ENCODE data around the gene FOXD2. TPM values are rescaled to one million over a fixed set of nuclear protein-coding genes. Genes with fewer than 3 reads are reported as not detected.

The FOXD2 gene
- total RNA-seq, 1 experiment from 2014 or later: 0.07 TPM

DNA sequence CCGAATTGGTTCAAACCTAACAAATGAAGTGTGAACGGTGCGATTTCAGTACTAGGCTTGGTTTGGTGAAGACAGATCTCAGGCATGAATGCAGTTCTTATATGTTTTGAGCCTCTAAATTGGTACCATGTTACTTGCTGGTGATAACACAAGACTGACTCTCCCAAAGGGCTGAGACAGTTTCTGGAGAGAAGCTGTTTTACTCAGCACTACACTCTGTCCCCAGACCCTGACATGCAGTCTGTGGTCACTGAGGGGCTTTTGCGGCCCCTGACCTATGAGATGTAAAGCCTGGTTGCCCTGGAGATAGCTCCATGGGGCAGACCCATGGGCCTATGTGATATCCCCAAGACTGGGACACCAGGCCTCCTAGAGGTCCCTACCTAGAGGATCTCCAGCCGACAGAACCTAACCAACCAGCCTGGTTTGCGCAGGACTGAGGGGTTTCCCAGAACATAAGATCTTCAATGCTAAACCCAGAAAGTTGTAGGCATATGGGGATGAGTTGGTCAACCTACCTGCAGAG is 41.1 kb upstream of the FOXD2 start:
- Mint-ChIP-seq H3K36me3 (no peaks in the 10 kb centered on the region), H3K4me3 (no peak overlapping the region), H3K4me1 (no peaks in the 10 kb centered on the region), H3K27me3 (ENCODE audit: low read depth) (peaks cover 58% of the 10 kb centered on the region), H3K9me3 (no peaks in the 10 kb centered on the region), H3K27ac (no peak overlapping the region)
- DNase-seq (ENCODE audit: low spot score) (no peak), ATAC-seq (no peak)
- ChIA-PET POLR2A (no interaction called here), CTCF (interaction anchor here (1.4 to 3.6 kb wide), 3 partner anchors 8 to 35 kb away, joined by 4 to 24 read pairs (median 6); no protein-coding TSS in a partner anchor)
- no peak for TF ChIP-seq TEAD4 (CRISPR knock-in tag; IDR thresholded peaks at IDR 0.05)
- TF ChIP-seq, protein P1, sequence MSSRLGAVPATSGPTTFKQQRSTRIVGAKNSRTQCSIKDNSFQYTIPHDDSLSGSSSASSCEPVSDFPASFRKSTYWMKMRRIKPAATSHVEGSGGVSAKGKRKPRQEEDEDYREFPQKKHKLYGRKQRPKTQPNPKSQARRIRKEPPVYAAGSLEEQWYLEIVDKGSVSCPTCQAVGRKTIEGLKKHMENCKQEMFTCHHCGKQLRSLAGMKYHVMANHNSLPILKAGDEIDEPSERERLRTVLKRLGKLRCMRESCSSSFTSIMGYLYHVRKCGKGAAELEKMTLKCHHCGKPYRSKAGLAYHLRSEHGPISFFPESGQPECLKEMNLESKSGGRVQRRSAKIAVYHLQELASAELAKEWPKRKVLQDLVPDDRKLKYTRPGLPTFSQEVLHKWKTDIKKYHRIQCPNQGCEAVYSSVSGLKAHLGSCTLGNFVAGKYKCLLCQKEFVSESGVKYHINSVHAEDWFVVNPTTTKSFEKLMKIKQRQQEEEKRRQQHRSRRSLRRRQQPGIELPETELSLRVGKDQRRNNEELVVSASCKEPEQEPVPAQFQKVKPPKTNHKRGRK (CRISPR knock-in tag; IDR thresholded peaks at IDR 0.05; ENCODE audit: borderline replicate concordance): no peak
- TF ChIP-seq TP53 (CRISPR knock-in tag; IDR thresholded peaks at IDR 0.05): no peak
- no peak for TF ChIP-seq ZNF416 (CRISPR knock-in tag; IDR thresholded peaks at IDR 0.05)
- no peak for TF ChIP-seq NR2C2 (CRISPR knock-in tag; IDR thresholded peaks at IDR 0.05)
- TF ChIP-seq, protein P2, sequence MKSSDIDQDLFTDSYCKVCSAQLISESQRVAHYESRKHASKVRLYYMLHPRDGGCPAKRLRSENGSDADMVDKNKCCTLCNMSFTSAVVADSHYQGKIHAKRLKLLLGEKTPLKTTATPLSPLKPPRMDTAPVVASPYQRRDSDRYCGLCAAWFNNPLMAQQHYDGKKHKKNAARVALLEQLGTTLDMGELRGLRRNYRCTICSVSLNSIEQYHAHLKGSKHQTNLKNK (CRISPR knock-in tag; IDR thresholded peaks at IDR 0.05): no peak

DNA sequence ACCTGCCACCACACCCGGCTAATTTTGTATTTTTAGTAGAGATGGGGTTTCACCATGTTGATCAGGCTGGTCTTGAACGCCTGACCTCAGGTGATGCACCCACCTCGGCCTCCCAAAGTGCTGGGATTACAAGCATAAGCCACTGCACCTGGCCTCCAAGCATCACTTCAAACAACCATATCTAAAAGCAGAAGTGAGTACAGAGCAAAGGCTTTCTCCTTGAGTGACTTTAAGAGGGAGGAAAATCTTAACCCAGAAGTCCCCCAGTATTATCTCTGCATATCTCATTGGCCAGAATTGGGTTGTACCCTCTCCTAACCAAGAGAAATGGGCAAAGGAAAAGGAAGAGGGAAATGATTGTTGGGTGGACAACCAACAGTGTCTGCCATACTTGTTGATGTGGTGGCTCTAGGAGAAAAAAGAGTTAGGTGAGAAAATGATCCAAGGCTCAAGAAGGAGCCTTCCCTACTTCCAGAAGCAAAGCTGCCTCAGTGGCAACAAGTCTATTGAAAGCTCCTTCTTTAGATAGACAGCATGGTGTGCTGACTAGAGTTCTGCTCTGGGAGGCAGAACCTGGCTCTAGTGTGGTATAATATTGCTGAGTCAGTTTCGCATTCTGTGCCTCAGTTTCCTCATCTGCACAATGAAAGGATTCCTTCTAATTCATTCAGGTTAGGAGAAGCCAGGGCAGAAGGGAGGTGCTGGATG is 38.6 kb upstream of the FOXD2 start:
- Mint-ChIP-seq H3K4me1 (no peaks in the 10 kb centered on the region), H3K27me3 (ENCODE audit: low read depth) (peaks cover 55% of the 10 kb centered on the region), H3K36me3 (no peaks in the 10 kb centered on the region), H3K9me3 (no peaks in the 10 kb centered on the region), H3K27ac (no peak overlapping the region), H3K4me3 (no peak overlapping the region)
- DNase-seq (ENCODE audit: low spot score) (no peak), ATAC-seq (no peak)
- TF ChIP-seq SP1 (CRISPR knock-in tag; conservative IDR thresholded peaks at IDR 0.05): no peak
- TF ChIP-seq GABPB1 (CRISPR knock-in tag; IDR thresholded peaks at IDR 0.05): no peak
- no peak for TF ChIP-seq CREM (CRISPR knock-in tag; IDR thresholded peaks at IDR 0.05)
- TF ChIP-seq IRF2 (CRISPR knock-in tag; IDR thresholded peaks at IDR 0.05; ENCODE audit: borderline replicate concordance, low read depth): no peak
- no peak for TF ChIP-seq PRDM15 (CRISPR knock-in tag; IDR thresholded peaks at IDR 0.05)
- TF ChIP-seq EMX1 (CRISPR knock-in tag; IDR thresholded peaks at IDR 0.05): no peak
- no peak for TF ChIP-seq NFE2L1 (CRISPR knock-in tag; IDR thresholded peaks at IDR 0.05)
- TF ChIP-seq CTCF (IDR thresholded peaks at IDR 0.05): no peak
- TF ChIP-seq TP53 (CRISPR knock-in tag; IDR thresholded peaks at IDR 0.05): no peak
- TF ChIP-seq OVOL2 (CRISPR knock-in tag; IDR thresholded peaks at IDR 0.05; ENCODE audit: borderline replicate concordance): no peak
- TF ChIP-seq, protein P3, sequence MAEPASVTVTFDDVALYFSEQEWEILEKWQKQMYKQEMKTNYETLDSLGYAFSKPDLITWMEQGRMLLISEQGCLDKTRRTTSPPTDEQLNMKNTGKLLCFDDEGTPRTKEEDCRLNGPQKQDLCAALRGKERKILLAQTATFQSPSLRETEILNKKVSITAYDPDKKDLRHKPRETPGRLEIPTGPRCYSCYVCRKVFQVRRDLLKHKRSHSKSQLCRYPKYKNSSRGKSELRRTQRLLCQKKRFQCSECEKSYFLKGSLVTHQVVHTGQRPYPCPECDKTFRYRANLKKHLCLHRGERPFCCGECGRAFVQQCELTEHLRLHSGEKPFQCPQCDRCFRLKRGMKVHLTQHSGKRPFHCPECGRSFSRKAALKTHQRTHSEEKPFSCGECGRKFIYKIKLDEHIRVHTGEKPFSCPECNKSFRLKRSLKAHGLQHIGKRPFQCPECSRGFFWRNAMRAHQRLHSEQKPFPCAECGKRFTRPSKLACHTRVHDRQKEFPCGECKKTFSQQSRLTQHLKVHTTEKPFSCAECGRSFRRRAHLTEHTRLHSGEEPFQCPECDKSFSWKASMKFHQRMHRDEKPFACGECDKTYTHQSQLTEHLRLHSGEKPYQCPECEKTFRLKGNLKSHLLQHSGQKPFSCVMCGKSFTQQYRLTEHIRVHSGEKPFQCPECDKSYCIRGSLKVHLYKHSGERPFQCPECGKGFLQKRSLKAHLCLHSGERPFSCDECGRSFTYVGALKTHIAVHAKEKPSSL (CRISPR knock-in tag; conservative IDR thresholded peaks at IDR 0.05): no peak
- ChIA-PET POLR2A (interaction anchor here (0.6 kb wide), 1 partner anchor 36 kb away, joined by 11 read pairs; no protein-coding TSS in a partner anchor), CTCF (interaction anchor here (1.1 to 3.6 kb wide), 2 partner anchors 11 to 25 kb away, joined by 4 to 24 read pairs; no protein-coding TSS in a partner anchor)

Measured in WTC11 (cell line).